BJ (cell line): ENCODE results near the gene CDADC1. TPM values are rescaled to one million over a fixed set of nuclear protein-coding genes. Genes with fewer than 3 reads are reported as not detected.

Experiments
- CTCF ChIA-PET: fragments of 350-600 bp; formaldehyde crosslinking; extraction: SDS; loops from one replicate; lab custom pipeline; 2021; ENCODE audit warnings: antibody characterized with exemption, inconsistent platforms; lab: Yijun Ruan, JAX
- POLR2A ChIA-PET: fragments of 300-600 bp; sonication (Branson Sonifier 250); formaldehyde crosslinking; extraction: SDS; loops from one replicate; lab custom pipeline; 2021; ENCODE audit warnings: antibody characterized with exemption; lab: Charles Lee
- DNase-seq: peaks from one replicate; pipeline ENCODE4 v3.0.0-alpha.2; 2011; ENCODE audit warnings: low read depth
- H3K27me3 ChIP-seq: 2 replicates; pipeline ENCODE4 v1.6.0; 2011; ENCODE audit warnings: low read length; ENCODE audit not compliant: control insufficient read depth, insufficient read depth
- H3K36me3 ChIP-seq: 2 replicates; pipeline ENCODE4 v1.5.1; 2011; ENCODE audit warnings: low read length; ENCODE audit not compliant: control insufficient read depth, insufficient read depth
- H3K4me3 ChIP-seq: 2 replicates; pipeline ENCODE4 v1.5.1; 2011; ENCODE audit warnings: low read depth, mild to moderate bottlenecking, control low read depth, low read length
- polyA plus RNA-seq: library from polyadenylated mRNA; depleted of rRNA; stranded (reverse); fragments of >200 nt; gene quantifications from 2 replicates; pipeline ENCODE4 v1.2.3, GENCODE V29; 2011; rRNA removed
- TF ChIP-seq, protein P1 (sequence below): IDR thresholded peaks from 2 replicates; pipeline ENCODE4 v1.5.1; 2011; ENCODE audit warnings: low read depth, mild to moderate bottlenecking, control low read depth, inconsistent platforms, low read length, moderate library complexity; ENCODE audit not compliant: insufficient read depth

The CDADC1 gene
- polyA plus RNA-seq, 1 experiment: 2.2 TPM

GRCh38 chr13:49341941-49342340 lies 94.2 kb downstream of the CDADC1 start:
- Histone ChIP-seq H3K36me3 (no peaks in the 10 kb centered on the region), H3K4me3 (no peak overlapping the region), H3K27me3 (no peaks in the 10 kb centered on the region)
- TF ChIP-seq, protein P1, sequence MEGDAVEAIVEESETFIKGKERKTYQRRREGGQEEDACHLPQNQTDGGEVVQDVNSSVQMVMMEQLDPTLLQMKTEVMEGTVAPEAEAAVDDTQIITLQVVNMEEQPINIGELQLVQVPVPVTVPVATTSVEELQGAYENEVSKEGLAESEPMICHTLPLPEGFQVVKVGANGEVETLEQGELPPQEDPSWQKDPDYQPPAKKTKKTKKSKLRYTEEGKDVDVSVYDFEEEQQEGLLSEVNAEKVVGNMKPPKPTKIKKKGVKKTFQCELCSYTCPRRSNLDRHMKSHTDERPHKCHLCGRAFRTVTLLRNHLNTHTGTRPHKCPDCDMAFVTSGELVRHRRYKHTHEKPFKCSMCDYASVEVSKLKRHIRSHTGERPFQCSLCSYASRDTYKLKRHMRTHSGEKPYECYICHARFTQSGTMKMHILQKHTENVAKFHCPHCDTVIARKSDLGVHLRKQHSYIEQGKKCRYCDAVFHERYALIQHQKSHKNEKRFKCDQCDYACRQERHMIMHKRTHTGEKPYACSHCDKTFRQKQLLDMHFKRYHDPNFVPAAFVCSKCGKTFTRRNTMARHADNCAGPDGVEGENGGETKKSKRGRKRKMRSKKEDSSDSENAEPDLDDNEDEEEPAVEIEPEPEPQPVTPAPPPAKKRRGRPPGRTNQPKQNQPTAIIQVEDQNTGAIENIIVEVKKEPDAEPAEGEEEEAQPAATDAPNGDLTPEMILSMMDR: no peak
- DNase-seq: no peak
- POLR2A ChIA-PET: no interaction called here
- CTCF ChIA-PET: no interaction called here

GRCh38 chr13:49342454-49342853 lies 94.7 kb downstream of the CDADC1 start:
- Histone ChIP-seq H3K36me3 (no peaks in the 10 kb centered on the region), H3K4me3 (no peak overlapping the region), H3K27me3 (no peaks in the 10 kb centered on the region)
- DNase-seq: no peak
- TF ChIP-seq, protein P1: no peak
- ChIA-PET POLR2A (no interaction called here), CTCF (interaction anchor here (1.7 kb wide), 1 partner anchor 21 kb away, joined by 5 read pairs; no protein-coding TSS in a partner anchor)

Other genes starting within 250 kb of the CDADC1 start
- gene MLNR, start 27.6 kb upstream of the CDADC1 start, polyA plus RNA-seq: not detected in 2 replicates
- gene CAB39L, start 196.1 kb downstream of the CDADC1 start, polyA plus RNA-seq: 6.5 and 9.4 TPM in 2 replicates
- 2.3 and 4.9 TPM in 2 replicates for gene SETDB2, start 196.3 kb downstream of the CDADC1 start, polyA plus RNA-seq
- 18.7 and 28.8 TPM in 2 replicates for gene PHF11, start 248.0 kb downstream of the CDADC1 start, polyA plus RNA-seq